ENCODE data around the gene PIN1.

DNA sequence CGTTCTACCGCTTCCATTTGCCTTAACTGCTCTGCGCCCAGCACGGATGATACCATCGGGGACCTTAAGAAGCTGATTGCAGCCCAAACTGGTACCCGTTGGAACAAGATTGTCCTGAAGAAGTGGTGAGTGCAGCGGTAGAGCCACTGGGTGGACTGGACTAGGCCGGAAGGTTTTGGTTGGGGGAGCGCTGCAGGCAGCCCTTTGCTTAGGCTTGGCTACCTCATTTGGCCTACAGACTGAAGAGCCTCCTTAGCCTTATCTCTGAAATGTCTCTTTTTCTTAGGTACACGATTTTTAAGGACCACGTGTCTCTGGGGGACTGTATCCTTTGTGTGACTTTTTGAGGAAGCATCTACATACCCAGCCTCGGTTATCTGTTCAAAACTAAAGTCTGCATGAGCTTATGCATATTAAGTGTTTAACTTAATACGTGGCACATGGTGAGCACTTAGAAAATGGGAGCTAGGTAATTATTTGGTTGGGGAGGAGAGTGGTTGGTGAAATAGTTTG, 6.5 kb upstream of the PIN1 start:
- TF ChIP-seq EZH2phosphoT487 (IDR thresholded peaks at IDR 0.05; ENCODE audit: insufficient read depth, low read depth) (no peak), EZH2 (IDR thresholded peaks at IDR 0.05; ENCODE audit: insufficient read depth, poor library complexity, severe bottlenecking) (no peak)
